Activated CD4-positive, alpha-beta T cell treated with anti-CD3 and anti-CD28 coated beads, Interleukin-2, amount 50 U/mL, for 16 hours (primary cell): Measurements from ENCODE around the gene PNKD.
A peak's percentile ranks its signal among the peaks of the same experiment; 100 is the strongest.

Experiments used
- DNase-seq: peaks from one replicate; pipeline ENCODE4 v3.0.0-alpha.2; 2020

Gene PNKD

GRCh38 chr2:218273908-218274249 is 3.6 kb downstream of the PNKD start:
- DNase-seq: no peak

GRCh38 chr2:218274586-218274985 is 4.3 kb downstream of the PNKD start:
- DNase-seq: no peak

GRCh38 chr2:218275371-218276072 is 5.2 kb downstream of the PNKD start:
- no peak for DNase-seq

- DNase-seq: no peak
Measured at GRCh38 chr2:218276986-218277755, 6.9 kb downstream of the PNKD start.

- no peak for DNase-seq
Measured at GRCh38 chr2:218277921-218278320, 7.6 kb downstream of the PNKD start.

- DNase-seq: no peak
Measured at GRCh38 chr2:218278531-218279360, 8.4 kb downstream of the PNKD start.

- no peak for DNase-seq
Measured at GRCh38 chr2:218280260-218280870, 10.0 kb downstream of the PNKD start.

- DNase-seq: no peak
Measured at GRCh38 chr2:218281449-218281848, 11.1 kb downstream of the PNKD start.

- DNase-seq: no peak
Measured at GRCh38 chr2:218282173-218282991, 12.1 kb downstream of the PNKD start.

GRCh38 chr2:218284106-218284811 is 13.9 kb downstream of the PNKD start:
- DNase-seq: peak; percentile 85

GRCh38 chr2:218285604-218286003 is 15.3 kb downstream of the PNKD start:
- no peak for DNase-seq

- peak; percentile 89 for DNase-seq
Measured at GRCh38 chr2:218286570-218287459, 16.5 kb downstream of the PNKD start.

GRCh38 chr2:218289639-218290315 is 19.5 kb downstream of the PNKD start:
- DNase-seq: no peak

- DNase-seq: peak; percentile 50
Measured at GRCh38 chr2:218290316-218291261, 20.3 kb downstream of the PNKD start.

- DNase-seq: no peak
Measured at GRCh38 chr2:218291318-218292047, 21.2 kb downstream of the PNKD start.

- DNase-seq: peak; percentile 77
Measured at GRCh38 chr2:218292048-218293014, 22.0 kb downstream of the PNKD start, which contains the start of gene TMBIM1. TMBIM1 (minus strand) TSS chr2:218292503; CDS start chr2:218282141, 10,362 bp downstream.
